ENCODE measurements around the gene WDTC1.
A peak's percentile ranks its signal among the peaks of the same experiment; 100 is the strongest.

The WDTC1 gene

GRCh38 chr1:27335506-27336422 lies 101.3 kb downstream of the WDTC1 start:
- DNase-seq (ENCODE audit: low read depth), result no peak

GRCh38 chr1:27336756-27337155 lies 102.3 kb downstream of the WDTC1 start:
- DNase-seq (ENCODE audit: low read depth), result no peak

- DNase-seq (ENCODE audit: low read depth), result no peak
Observed at GRCh38 chr1:27338751-27339150, 104.3 kb downstream of the WDTC1 start.

GRCh38 chr1:27339213-27339612 lies 104.8 kb downstream of the WDTC1 start:
- no peak for DNase-seq (ENCODE audit: low read depth)

- peak; percentile 56 for DNase-seq (ENCODE audit: low read depth)
Observed at GRCh38 chr1:27341525-27342252, 107.3 kb downstream of the WDTC1 start, which contains the start of gene SYTL1. Gene SYTL1 (plus strand): TSS chr1:27342022. CDS start chr1:27345335, 3,313 bp downstream.

GRCh38 chr1:27342391-27342777 lies 108.0 kb downstream of the WDTC1 start:
- no peak for DNase-seq (ENCODE audit: low read depth)

GRCh38 chr1:27342778-27343638 lies 108.6 kb downstream of the WDTC1 start:
- peak; percentile 65 for DNase-seq (ENCODE audit: low read depth)

GRCh38 chr1:27343639-27344025 lies 109.2 kb downstream of the WDTC1 start:
- no peak for DNase-seq (ENCODE audit: low read depth)

- DNase-seq (ENCODE audit: low read depth), result no peak
Observed at GRCh38 chr1:27345272-27345671, 110.8 kb downstream of the WDTC1 start.

- DNase-seq (ENCODE audit: low read depth), result no peak
Observed at GRCh38 chr1:27346357-27346756, 111.9 kb downstream of the WDTC1 start.

GRCh38 chr1:27346991-27347624 lies 112.7 kb downstream of the WDTC1 start:
- DNase-seq (ENCODE audit: low read depth), result no peak

GRCh38 chr1:27348861-27349783 lies 114.7 kb downstream of the WDTC1 start:
- DNase-seq (ENCODE audit: low read depth), result no peak

- DNase-seq (ENCODE audit: low read depth), result no peak
Observed at GRCh38 chr1:27349784-27350662, 115.6 kb downstream of the WDTC1 start.

- DNase-seq (ENCODE audit: low read depth), result no peak
Observed at GRCh38 chr1:27350663-27351540, 116.5 kb downstream of the WDTC1 start.

- no peak for DNase-seq (ENCODE audit: low read depth)
Observed at GRCh38 chr1:27351541-27352107, 117.2 kb downstream of the WDTC1 start.

- DNase-seq (ENCODE audit: low read depth), result no peak
Observed at GRCh38 chr1:27353166-27353565, 118.7 kb downstream of the WDTC1 start.

GRCh38 chr1:27353629-27354028 lies 119.2 kb downstream of the WDTC1 start:
- no peak for DNase-seq (ENCODE audit: low read depth)

GRCh38 chr1:27355683-27356082 lies 121.3 kb downstream of the WDTC1 start:
- no peak for DNase-seq (ENCODE audit: low read depth)
